HG02938 (cell line): ENCODE data around the gene CELF5.
"Not testable (repeated sequence)": the region's sequence is repeated elsewhere in the genome, so short reads cannot be mapped to it uniquely, and the experiment has no call there.

Experiments
- ATAC-seq: cut with Tn5 transposase; IDR thresholded peaks from one replicate; pipeline ENCODE4 v1.9.1; 2021; ENCODE audit warnings: mild to moderate bottlenecking, moderate library complexity; ENCODE audit not compliant: unreplicated experiment

The CELF5 gene

GRCh38 chr19:3288437-3288836 is 64.0 kb downstream of the CELF5 start:
- ATAC-seq: not testable (repeated sequence)

DNA sequence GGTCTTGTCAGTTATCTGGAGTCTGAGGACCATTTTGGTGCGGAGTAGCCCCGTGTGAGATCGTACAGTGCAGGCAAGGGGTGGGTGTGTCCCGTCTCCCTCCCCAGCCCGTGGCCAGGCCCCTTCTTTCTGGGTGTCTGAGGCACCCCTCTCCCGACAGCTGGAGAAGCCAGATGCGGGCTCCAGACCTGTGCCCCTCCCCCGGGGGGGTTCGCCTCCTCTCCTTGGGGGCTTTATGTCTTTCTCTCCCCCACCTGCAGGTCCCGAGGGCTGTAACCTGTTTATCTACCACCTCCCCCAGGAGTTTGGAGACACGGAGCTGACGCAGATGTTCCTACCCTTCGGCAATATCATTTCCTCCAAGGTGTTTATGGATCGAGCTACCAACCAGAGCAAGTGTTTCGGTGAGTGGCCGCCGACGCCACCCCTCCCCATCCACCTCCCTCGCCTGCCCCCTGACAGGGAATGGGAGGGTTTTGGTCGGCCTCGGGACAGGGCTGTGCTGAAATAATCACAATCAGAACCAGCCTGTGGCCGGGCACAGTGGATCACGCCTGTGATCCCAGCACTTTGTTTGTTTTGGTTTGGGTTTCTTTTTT is 65.6 kb downstream of the CELF5 start:
- ATAC-seq: no peak

DNA sequence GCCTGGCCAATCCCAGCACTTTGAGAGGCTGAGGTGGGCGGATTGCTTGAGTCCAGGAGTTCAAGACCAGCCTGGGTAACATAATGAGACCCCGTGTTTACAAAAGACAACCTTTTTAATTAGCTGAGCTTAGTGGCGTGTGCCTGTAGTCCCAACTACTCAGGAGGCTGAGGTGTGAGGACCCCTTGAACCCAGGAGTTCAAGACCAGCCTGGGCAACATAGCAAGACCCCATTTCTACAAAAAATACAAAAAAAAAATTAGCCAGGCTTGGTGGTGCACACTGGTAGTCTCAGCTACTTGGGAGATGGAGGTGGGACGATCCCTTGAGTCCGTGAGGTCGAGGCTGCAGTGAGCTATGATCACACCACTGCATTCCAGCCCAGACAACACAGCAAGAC is 66.4 kb downstream of the CELF5 start:
- not testable (repeated sequence) for ATAC-seq

DNA sequence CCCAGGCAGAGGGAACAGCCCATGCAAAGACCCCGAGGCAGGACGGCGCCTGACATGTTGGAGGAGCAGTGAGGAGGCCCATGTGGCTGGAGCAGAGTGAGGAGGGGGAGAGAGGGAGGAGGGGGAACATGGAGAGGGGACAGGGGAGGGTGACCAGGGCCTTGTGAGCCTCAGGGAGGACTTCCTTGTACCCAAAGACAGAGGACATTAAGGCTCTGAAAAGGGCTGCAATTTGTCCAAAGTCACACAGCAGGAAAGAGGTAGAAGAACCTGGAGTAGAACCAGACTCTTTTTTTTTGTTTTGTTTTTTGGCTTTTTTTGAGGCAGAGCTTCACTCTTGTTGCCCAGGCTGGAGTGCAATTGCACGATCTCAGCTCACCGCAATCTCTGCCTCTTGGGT is 67.2 kb downstream of the CELF5 start:
- no peak for ATAC-seq

DNA sequence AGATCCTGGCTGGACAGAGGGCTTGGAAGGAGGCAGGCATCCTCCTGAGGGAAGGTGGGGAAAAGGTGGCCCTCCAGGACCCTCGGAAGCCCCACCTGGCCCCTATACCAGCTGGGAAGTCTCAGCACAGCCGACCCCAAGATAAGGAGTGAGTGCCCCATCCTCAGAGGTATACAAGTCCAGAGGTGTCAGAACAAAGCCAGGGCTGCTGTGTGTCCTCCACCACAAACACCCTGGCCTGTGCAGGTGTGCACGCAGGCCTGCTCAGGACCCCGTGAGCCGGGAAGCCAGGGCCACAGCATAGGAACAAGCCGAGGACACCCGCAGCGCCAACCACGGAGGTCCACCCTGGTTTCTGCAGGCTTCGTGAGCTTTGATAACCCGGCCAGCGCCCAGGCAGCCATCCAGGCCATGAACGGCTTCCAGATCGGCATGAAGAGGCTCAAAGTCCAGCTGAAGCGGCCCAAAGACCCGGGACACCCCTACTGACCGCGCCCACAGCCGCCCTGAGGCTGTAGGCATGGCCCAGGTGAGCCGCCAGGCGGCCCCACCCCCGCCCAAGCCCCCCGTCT is 68.6 kb downstream of the CELF5 start:
- ATAC-seq: no peak

- no peak for ATAC-seq
Measured at GRCh38 chr19:3293560-3293959, 69.1 kb downstream of the CELF5 start.

DNA sequence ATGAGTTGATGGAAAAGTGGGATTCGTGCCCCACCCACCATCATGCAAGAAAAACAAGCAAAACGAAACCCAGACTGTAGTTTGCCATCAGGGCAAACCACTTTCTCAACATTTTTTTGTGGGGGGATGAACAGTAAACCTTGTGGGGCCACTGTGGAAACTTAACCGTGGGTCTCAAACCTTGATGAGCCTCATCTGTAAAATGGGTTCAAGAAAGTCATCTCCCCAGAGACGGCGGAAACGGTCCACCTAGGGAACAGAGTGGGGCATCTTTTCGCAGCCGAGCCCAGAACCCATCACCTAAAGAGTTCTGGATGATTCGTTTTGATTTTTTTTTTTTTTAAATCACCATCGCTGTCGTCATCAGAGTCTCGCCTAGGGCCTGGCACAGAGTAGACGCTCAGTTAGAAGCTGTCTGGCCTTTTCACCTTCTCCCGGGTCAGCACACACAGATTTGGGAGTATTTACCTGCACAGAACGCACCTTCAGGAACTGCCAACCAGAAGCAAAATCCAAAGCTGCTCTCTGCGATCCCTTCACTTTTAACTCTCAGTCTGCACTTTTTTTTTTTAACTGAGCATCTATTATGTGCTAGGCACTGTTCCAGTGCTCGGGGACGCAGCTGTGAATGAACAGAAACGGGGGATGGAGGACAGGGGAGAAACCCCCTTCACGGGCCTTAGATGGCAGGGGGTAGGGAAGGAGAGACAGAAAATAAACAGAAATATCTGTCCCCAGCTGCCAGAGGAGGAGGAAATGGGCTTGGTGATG is 69.8 kb downstream of the CELF5 start:
- no peak for ATAC-seq

- no peak for ATAC-seq
Measured at GRCh38 chr19:3295581-3295980, 71.1 kb downstream of the CELF5 start.

GRCh38 chr19:3296034-3296433 is 71.6 kb downstream of the CELF5 start:
- ATAC-seq: no peak

- ATAC-seq: no peak
Measured at GRCh38 chr19:3296446-3296845, 72.0 kb downstream of the CELF5 start.

GRCh38 chr19:3298853-3299449 is 74.5 kb downstream of the CELF5 start:
- ATAC-seq: no peak

DNA sequence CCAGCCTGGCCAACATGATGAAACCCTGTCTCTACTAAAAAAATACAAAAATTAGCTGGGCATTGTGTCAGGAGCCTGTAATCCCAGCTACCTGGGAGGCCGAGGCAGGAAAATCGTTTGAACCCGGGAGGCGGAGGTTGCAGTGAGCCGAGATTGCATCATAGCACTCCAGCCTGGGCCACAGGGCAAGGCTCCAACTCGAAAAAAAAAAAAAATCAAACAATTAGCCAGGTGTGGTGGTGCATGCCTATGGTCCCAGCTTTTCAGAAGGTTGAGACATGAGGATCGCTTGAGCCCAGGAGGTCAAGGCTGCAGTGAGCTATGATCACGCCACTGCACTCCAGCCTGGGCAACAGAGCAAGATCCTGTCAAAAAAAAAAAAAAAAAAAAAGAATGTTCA is 76.1 kb downstream of the CELF5 start:
- not testable (repeated sequence) for ATAC-seq

DNA sequence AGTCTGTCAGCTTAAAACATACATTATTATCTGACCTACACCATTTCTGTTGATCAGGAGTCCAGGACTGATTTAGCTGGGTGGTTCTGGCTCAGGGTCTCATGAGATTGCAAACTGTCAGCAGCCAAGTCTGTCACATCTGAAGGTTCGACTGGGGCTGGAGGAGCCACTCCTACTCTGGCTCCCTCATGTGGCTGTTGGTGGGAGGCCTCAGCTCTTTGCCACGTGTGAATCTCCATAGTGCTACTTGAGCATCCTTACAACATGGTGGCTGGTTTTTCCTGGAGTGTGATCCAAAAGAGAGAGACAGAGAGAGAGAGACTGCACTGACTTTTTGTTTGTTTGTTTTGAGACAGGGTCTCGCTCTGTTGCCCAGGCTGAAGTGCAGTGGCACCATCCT is 78.3 kb downstream of the CELF5 start:
- ATAC-seq: no peak

GRCh38 chr19:3304871-3305423 is 80.5 kb downstream of the CELF5 start:
- ATAC-seq: no peak

DNA sequence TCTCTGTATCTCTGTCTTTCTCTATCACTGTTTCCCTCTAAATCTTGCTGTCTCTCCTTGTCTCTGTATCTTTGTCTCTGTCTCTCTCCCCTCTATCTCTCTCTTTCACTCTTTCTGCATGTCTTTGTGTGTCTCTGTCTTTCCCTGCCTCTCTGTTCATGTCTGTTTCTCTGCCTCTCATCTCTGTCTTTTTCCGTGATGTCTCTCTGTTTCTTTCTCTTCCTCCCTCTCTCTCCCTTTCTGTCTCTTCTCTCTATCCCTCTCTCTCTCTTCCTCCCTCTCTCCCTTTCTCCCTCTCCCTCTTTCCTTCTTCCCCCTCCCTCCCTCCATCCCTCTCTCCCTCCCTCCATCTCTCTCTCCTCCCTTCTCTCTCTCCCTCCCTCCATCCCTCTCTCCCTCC is 85.3 kb downstream of the CELF5 start:
- no peak for ATAC-seq

DNA sequence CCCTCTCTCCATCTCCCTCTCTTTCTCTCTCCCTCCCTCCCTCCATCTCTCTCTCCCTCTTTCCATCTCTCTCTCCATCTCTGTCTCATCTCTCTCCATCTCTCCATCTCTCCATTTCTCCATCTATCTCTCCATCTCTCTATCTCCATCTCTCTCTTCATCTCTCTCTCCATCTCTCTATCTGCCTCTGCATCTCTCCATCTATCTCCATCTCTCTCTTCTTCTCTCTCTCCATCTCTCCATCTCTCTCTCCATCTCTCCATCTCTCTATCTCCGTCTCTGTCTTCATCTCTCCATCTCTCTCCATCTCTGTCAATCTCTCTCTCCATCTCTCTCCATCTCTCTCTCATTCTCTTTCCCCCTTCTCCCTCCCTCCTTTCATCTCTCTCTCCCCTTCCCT is 85.8 kb downstream of the CELF5 start:
- no peak for ATAC-seq

- no peak for ATAC-seq
Measured at GRCh38 chr19:3310711-3311110, 86.2 kb downstream of the CELF5 start.

- no peak for ATAC-seq
Measured at GRCh38 chr19:3313199-3313575, 88.7 kb downstream of the CELF5 start.

DNA sequence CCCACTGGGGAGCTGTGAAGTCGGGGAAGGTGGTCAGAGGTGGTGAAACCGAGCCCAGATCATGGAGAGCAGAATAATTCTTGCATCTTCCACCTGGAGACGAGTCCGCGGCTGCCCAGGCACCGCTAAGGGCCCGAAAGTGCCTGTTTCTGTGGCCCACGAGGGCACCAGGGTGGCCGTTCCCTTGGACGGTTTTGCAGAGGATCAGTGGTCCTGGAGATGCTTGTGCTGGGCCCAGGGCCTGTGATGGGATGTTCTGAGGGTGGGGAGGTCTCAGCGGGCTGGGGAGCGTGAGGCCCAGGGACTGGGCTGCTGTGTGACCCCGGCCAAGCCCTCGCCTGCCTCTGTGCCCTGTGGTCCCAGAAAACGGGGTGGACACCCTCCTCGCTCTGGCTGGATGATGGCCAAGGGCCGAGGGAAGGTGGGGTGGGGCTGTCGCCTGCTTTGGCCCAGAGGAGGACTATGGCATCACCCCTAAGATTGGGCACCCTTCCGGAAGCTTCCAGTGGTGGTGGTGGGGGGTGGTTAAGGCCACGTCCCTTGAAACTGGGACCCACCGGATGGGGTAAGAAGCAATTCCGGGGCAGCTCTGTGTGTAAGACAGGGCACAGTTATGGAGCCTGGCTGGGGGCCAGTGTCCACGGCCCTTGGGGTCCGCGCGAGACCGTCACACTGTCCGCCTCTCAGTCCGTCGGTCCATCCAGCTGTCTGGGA is 90.7 kb downstream of the CELF5 start:
- no peak for ATAC-seq

DNA sequence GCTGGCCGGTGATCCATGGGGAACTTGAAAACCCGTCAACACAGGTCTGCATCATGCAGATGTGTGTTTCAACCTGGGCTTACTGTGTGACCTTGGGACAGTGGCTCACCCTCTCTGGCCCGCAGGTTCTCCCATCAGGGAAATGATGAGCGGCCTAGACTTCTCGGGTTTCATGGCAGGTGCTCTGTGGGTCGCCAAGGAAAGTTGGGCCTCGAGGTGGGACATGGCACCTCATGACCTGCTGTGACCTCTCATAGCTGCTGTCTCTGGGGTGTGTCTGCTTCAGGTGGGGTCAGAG is 91.2 kb downstream of the CELF5 start:
- ATAC-seq: no peak

DNA sequence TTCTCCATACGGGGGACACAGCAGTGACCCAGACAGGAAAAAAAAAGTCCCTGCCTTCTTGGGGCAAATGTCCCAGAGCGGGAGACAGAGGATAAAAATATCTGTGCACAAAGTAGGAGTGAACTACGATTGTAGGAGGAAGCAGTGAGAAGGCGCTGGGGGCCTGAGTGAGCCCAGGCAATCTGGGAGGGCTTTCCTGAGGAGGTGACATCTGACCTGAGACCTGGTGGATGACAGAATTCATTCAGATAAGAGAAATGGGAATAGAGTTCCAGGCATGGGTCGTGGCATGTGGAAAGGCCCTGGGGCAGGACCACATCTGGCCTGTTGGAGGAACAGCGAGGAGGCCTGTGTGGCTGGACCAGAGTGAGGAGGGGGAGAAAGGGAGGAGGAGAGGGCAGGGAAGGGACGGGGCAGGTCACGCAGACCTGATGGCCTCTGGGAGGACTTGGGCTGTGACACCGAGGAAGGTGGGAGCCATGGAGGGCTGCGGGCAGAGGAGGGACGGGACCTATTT is 91.7 kb downstream of the CELF5 start:
- no peak for ATAC-seq
